Heart right ventricle (tissue), 16 donors: ENCODE results near the gene PIGV. TPM values are rescaled to one million over a fixed set of nuclear protein-coding genes. Genes with fewer than 3 reads are reported as not detected.
A peak's percentile ranks its signal among the peaks of the same experiment; 100 is the strongest.

ENCODE experiments used
- ATAC-seq, 8 donors: fragments of 200-7000 bp; cut with Tn5 transposase; one replicate each; pipeline ENCODE4 v1.9.1; 2020; ENCODE audit warnings: mild to moderate bottlenecking in 8 of 8, moderate library complexity in 8 of 8, moderate number of reproducible peaks in 1 of 8
- DNase-seq, 2 donors: peaks; one replicate each; pipeline ENCODE4 v3.0.0-alpha.2; 2020
- H3K27ac ChIP-seq, 10 donors: fragments of 200-600 bp; sonication (generic) in 2 of 10; one replicate each; pipeline versions ENCODE4 v1.5.0 to v1.8.0; 2020 to 2022; ENCODE audit warnings: mild to moderate bottlenecking in 3 of 10
- H3K27me3 ChIP-seq, 7 donors: fragments of 200-600 bp; one replicate each; pipeline ENCODE4 v1.8.0; 2021 to 2022; ENCODE audit warnings: mild to moderate bottlenecking in 2 of 7
- H3K36me3 ChIP-seq, 9 donors: fragments of 200-600 bp; sonication (generic) in 1 of 9; one replicate each; pipeline versions ENCODE4 v1.5.0 to v1.8.0; 2020 to 2022; ENCODE audit warnings: mild to moderate bottlenecking in 2 of 9
- H3K4me1 ChIP-seq, 9 donors: fragments of 200-600 bp; sonication (generic) in 1 of 9; one replicate each; pipeline versions ENCODE4 v1.5.0 to v1.8.0; 2020 to 2022; ENCODE audit warnings: mild to moderate bottlenecking in 4 of 9
- H3K4me3 ChIP-seq, 10 donors: fragments of 200-600 bp; sonication (generic) in 2 of 10; one replicate each; pipeline versions ENCODE4 v1.5.0 to v1.8.0; 2020 to 2022; ENCODE audit warnings: mild to moderate bottlenecking in 7 of 10, moderate library complexity in 2 of 10
- H3K9me3 ChIP-seq, 11 donors: fragments of 200-600 bp in 10 of 11; sonication (generic) in 2 of 11; one replicate each; pipeline versions ENCODE4 v1.5.0 to v1.8.0; 2013 to 2022; ENCODE audit warnings: mild to moderate bottlenecking in 2 of 11, control low read depth in 1 of 11, moderate library complexity in 1 of 11
- WGBS, 2 donors: extraction: QIAGEN DNeasy Blood & Tissue Kit; methylation state at CpG; one replicate each; pipeline ENCODE4 v1.1.7; 2013; ENCODE audit warnings: inconsistent platforms in 1 of 2; 5-methylcytosine and 5-hydroxymethylcytosine counted together
- intact Hi-C, 10 donors: fragments of 100-400 bp; cut with DNase I; formaldehyde crosslinking; loops; one replicate each; pipeline versions ENCODE4 v1.11.1 to v1.14.2; 2022
- polyA plus RNA-seq, 2 donors: library from polyadenylated mRNA; stranded (reverse); fragments of 200-250 nt; gene quantifications; one replicate each; pipeline ENCODE4 v1.2.3, GENCODE V29; 2013
- total RNA-seq, 10 donors: library from RNA; stranded (reverse); fragmentation: NEBNext Ultra II Directional in 3 of 10; extraction: Animal tissue kit (Norgen Biotek cat#: 25700) in 3 of 10; gene quantifications; one replicate each; pipeline versions ENCODE4 v1.2.1 to v1.2.4, GENCODE V29; 2021 to 2023
- TF ChIP-seq, protein P1 (sequence below), 9 donors: fragments of 200-600 bp; sonication (generic) in 2 of 9; IDR thresholded peaks; one replicate each; pipeline versions ENCODE4 v1.5.0 to v1.8.0; 2021 to 2022; ENCODE audit warnings: antibody characterized with exemption in 9 of 9, mild to moderate bottlenecking in 5 of 9, moderate library complexity in 1 of 9
- donor health status: Arrhythmogenic right ventricular cardiomyopathy.
- donor health status: ischemic (EF 13 %, LVEDD 7.1; RV severe dilation, severe dysfunction).
- donor health status: healthy with polysubstance abuse.
- donor health status: DM: no; HTN: yes; CAD: no.
- donor health status: DM: no; HTN: no; CAD: no.
- donor health status: ischemic (EF 25% LVEDD 6.9; RV normal size, moderate dysfunction).
- donor health status: ischemic (EF 25% LVEDD 5.7; RV mildly dilated, moderate dysfunction).
- donor health status: healthy.
- donor health status: DM: yes; HTN: yes; CAD: no.
- donor health status: Ischemic cardiomyopathy.
- donor health status: ischemic (EF 35%, LVEDD 5.7; RV mildly dilated, moderate dysfunction).
- donor health status: nonischemic (EF 11% LVEDD 7.7; RV severe dilation, severe dysfunction).
- donor health status: DM: yes; HTN: yes; CAD: no.
- donor health status: PGD.
- donor health status: ischemic (EF 29% LVEDD 5.4; RV normal size, mild dysfunction).
- donor health status: nonischemic (EF 23%, LVEDD 6.1; RV moderate dilation, normal function).

PIGV gene
- total and polyA plus RNA-seq, 12 donors: 2.7 to 7.5 (median 4.1) TPM

GRCh38 chr1:26783646-26784022 is 4.1 kb upstream of the PIGV start:
- H3K4me1 ChIP-seq: peaks cover 23 to 77% (median 63%) of the 10 kb centered on the region in 9 donors
- H3K4me3 ChIP-seq: no peak overlapping the region
- H3K27me3 ChIP-seq: no peaks in the 10 kb centered on the region
- 65 to 66% methylated on average over 5 of the region's 5 CpGs for WGBS, 2 donors
- H3K27ac ChIP-seq: peak overlapping the region in 9 of 10 donors; percentile 72 to 100 (median 99)
- no peak for ATAC-seq
- DNase-seq: no peak
- peaks cover 0 to 46% (median 18%) of the 10 kb centered on the region in 9 donors for H3K36me3 ChIP-seq
- TF ChIP-seq, protein P1, sequence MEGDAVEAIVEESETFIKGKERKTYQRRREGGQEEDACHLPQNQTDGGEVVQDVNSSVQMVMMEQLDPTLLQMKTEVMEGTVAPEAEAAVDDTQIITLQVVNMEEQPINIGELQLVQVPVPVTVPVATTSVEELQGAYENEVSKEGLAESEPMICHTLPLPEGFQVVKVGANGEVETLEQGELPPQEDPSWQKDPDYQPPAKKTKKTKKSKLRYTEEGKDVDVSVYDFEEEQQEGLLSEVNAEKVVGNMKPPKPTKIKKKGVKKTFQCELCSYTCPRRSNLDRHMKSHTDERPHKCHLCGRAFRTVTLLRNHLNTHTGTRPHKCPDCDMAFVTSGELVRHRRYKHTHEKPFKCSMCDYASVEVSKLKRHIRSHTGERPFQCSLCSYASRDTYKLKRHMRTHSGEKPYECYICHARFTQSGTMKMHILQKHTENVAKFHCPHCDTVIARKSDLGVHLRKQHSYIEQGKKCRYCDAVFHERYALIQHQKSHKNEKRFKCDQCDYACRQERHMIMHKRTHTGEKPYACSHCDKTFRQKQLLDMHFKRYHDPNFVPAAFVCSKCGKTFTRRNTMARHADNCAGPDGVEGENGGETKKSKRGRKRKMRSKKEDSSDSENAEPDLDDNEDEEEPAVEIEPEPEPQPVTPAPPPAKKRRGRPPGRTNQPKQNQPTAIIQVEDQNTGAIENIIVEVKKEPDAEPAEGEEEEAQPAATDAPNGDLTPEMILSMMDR (IDR thresholded peaks at IDR 0.05): no peak
- H3K9me3 ChIP-seq: no peaks in the 10 kb centered on the region
- intact Hi-C loops: loop anchor here in 4 of 10 donors (2.0 to 10.0 kb wide), 4 partner anchors 39 to 89 kb away; partner anchors contain the start of gene ARID1A (in 1 of the 4)

- intact Hi-C loops: loop anchor here in 4 of 10 donors (2.0 to 10.0 kb wide), 4 partner anchors 39 to 89 kb away; partner anchors contain the start of gene ARID1A (in 1 of the 4)
- H3K4me1 ChIP-seq: peaks cover 25 to 82% (median 64%) of the 10 kb centered on the region in 9 donors
These were observed 3.5 kb upstream of the PIGV start for GRCh38 chr1:26784023-26784871.

GRCh38 chr1:26784886-26785285 is 2.9 kb upstream of the PIGV start:
- peaks cover 25 to 89% (median 70%) of the 10 kb centered on the region in 9 donors for H3K4me1 ChIP-seq
- WGBS, 2 donors: 95 to 97% methylated on average over 1 of the region's 1 CpG
- ATAC-seq: no peak
- peak overlapping the region in 9 of 10 donors; percentile 72 to 100 (median 99) for H3K27ac ChIP-seq
- no peak for DNase-seq
- TF ChIP-seq, protein P1 (IDR thresholded peaks at IDR 0.05): no peak
- peaks cover 0 to 34% (median 7%) of the 10 kb centered on the region in 9 donors for H3K36me3 ChIP-seq
- H3K4me3 ChIP-seq: no peak overlapping the region
- H3K27me3 ChIP-seq: no peaks in the 10 kb centered on the region
- no peaks in the 10 kb centered on the region for H3K9me3 ChIP-seq
- intact Hi-C loops: loop anchor here in 6 of 10 donors (2.0 to 10.0 kb wide), 6 partner anchors 33 to 108 kb away; partner anchors contain the start of gene ARID1A (in 1 of the 6)

More at GRCh38 chr1:26784023-26784871, 3.5 kb upstream of the PIGV start:
- Histone ChIP-seq H3K9me3 (no peaks in the 10 kb centered on the region), H3K27ac (peak overlapping the region in 9 of 10 donors; percentile 72 to 100 (median 99)), H3K27me3 (no peaks in the 10 kb centered on the region), H3K4me3 (no peak overlapping the region), H3K36me3 (peaks cover 0 to 40% (median 13%) of the 10 kb centered on the region in 9 donors)
- DNase-seq: peak; percentile 51 to 89
- peak; percentile 12 to 64 (median 44) for ATAC-seq
- TF ChIP-seq, protein P1 (IDR thresholded peaks at IDR 0.05): peak in 3 of 9 donors; percentile 24 to 42 (median 33)
- 85 to 91% methylated on average over 2 of the region's 2 CpGs for WGBS, 2 donors
